Measurements from ENCODE around the gene PAK5. TPM values are rescaled to one million over a fixed set of nuclear protein-coding genes. Genes with fewer than 3 reads are reported as not detected.

The PAK5 gene
- total RNA-seq, 1 donor from 2014 or later = 0.21 TPM

DNA sequence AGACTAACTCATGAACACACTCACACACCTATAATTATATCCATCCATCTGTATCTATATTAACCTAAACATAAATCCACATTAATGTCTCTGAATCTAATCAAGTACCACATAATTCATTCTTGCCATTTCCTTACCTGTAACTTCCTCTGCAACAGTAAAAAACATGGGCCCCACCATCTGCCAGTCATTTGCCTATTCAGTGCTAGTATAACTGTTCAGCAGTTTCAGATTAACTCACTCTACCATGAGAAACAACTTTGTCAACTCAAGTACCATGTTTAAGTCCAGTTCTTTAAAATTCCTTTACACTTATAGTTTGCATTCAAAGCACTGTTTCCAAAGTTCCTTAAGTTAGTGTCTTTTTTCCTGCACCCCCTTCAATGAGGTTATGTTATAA is 255.7 kb downstream of the PAK5 start:
- Histone ChIP-seq H3K36me3 (no peaks in the 10 kb centered on the region), H3K9me3 (no peaks in the 10 kb centered on the region), H3K27ac (no peak overlapping the region), H3K4me3 (no peak overlapping the region), H3K27me3 (ENCODE audit: low read depth) (no peaks in the 10 kb centered on the region), H3K4me1 (no peaks in the 10 kb centered on the region)
- intact Hi-C loops (cut with DNase I) = no loop called here
- ATAC-seq (no peak), DNase-seq (no peak)
- TF ChIP-seq CTCF (IDR thresholded peaks at IDR 0.05) = no peak

DNA sequence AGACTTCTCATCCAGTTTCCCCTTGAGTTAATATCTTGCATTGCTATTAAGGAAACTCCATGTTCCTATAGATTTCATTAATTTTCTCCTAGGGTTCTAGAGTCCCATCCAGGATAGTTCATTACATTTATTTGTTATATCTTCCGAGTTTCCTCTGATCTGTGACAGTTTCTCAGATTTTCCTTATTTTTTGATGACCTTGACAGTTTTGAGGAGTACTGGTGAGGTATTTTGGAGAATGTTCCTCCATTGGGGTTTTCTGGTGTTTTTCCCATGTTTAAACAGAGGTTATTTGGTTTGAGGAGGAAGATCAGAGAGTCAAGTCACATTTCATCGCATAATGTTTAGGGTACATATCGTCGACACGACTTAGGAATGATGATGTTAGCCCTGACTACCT is 256.7 kb downstream of the PAK5 start:
- H3K36me3 ChIP-seq = no peaks in the 10 kb centered on the region
- DNase-seq = no peak
- no peaks in the 10 kb centered on the region for H3K4me1 ChIP-seq
- no peak overlapping the region for H3K4me3 ChIP-seq
- TF ChIP-seq CTCF (IDR thresholded peaks at IDR 0.05) = no peak
- no peaks in the 10 kb centered on the region for H3K9me3 ChIP-seq
- intact Hi-C loops (cut with DNase I) = no loop called here
- H3K27ac ChIP-seq = no peak overlapping the region
- H3K27me3 ChIP-seq (ENCODE audit: low read depth) = no peaks in the 10 kb centered on the region
- ATAC-seq = no peak

GRCh38 chr20:9581509-9581908 is 257.4 kb downstream of the PAK5 start:
- Histone ChIP-seq H3K27ac (no peak overlapping the region), H3K27me3 (ENCODE audit: low read depth) (no peaks in the 10 kb centered on the region), H3K4me3 (no peak overlapping the region), H3K4me1 (no peaks in the 10 kb centered on the region), H3K36me3 (no peaks in the 10 kb centered on the region), H3K9me3 (no peaks in the 10 kb centered on the region)
- no peak for ATAC-seq
- intact Hi-C loops (cut with DNase I) = no loop called here
- no peak for TF ChIP-seq CTCF (IDR thresholded peaks at IDR 0.05)
- no peak for DNase-seq

DNA sequence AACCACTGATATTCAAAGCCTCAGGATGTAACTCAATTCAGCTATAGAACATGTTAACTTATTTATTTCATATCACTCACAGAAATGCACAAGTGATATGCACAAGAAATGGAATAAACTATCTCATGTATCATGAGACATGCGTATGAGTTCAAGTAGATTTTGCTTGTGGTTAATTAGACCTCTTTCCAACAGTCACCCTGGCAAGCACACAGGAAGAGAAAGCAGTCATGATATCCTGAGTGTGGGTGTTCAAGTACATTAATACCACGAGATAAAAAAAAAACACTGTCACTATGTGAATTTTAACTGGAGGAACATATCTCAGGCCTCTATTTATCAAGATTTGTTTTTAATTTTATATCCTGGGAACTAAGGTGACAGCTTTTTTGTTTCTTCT is 260.3 kb downstream of the PAK5 start:
- intact Hi-C loops (cut with DNase I) = no loop called here
- H3K4me1 ChIP-seq = no peaks in the 10 kb centered on the region
- DNase-seq (no peak), ATAC-seq (no peak)
- no peaks in the 10 kb centered on the region for H3K9me3 ChIP-seq
- H3K27ac ChIP-seq = no peak overlapping the region
- H3K27me3 ChIP-seq (ENCODE audit: low read depth) = no peaks in the 10 kb centered on the region
- H3K4me3 ChIP-seq = no peak overlapping the region
- no peaks in the 10 kb centered on the region for H3K36me3 ChIP-seq
- no peak for TF ChIP-seq CTCF (IDR thresholded peaks at IDR 0.05)

GRCh38 chr20:9577397-9577796 is 261.5 kb downstream of the PAK5 start:
- H3K9me3 ChIP-seq = no peaks in the 10 kb centered on the region
- H3K27me3 ChIP-seq (ENCODE audit: low read depth) = no peaks in the 10 kb centered on the region
- intact Hi-C loops (cut with DNase I) = no loop called here
- ATAC-seq (no peak), DNase-seq (no peak)
- no peak overlapping the region for H3K4me3 ChIP-seq
- H3K36me3 ChIP-seq = no peaks in the 10 kb centered on the region
- H3K27ac ChIP-seq = no peak overlapping the region
- no peak for TF ChIP-seq CTCF (IDR thresholded peaks at IDR 0.05)
- H3K4me1 ChIP-seq = no peaks in the 10 kb centered on the region

- DNase-seq = no peak
- Histone ChIP-seq H3K27ac (no peak overlapping the region), H3K27me3 (ENCODE audit: low read depth) (no peaks in the 10 kb centered on the region), H3K9me3 (no peaks in the 10 kb centered on the region), H3K36me3 (no peaks in the 10 kb centered on the region), H3K4me3 (no peak overlapping the region), H3K4me1 (no peaks in the 10 kb centered on the region)
- no peak for TF ChIP-seq CTCF (IDR thresholded peaks at IDR 0.05)
- intact Hi-C loops (cut with DNase I) = no loop called here
- ATAC-seq = no peak
These were observed 262.2 kb downstream of the PAK5 start for GRCh38 chr20:9576695-9577094.

Data from lower lobe of right lung (tissue), 2 donors.